Lower lobe of right lung (tissue), 2 donors: ENCODE results near the gene RPS6KB2. TPM values are rescaled to one million over a fixed set of nuclear protein-coding genes. Genes with fewer than 3 reads are reported as not detected.

Experiments
- ATAC-seq, 2 donors: fragments of 200-7000 bp; cut with Tn5 transposase; one replicate each; pipeline ENCODE4 v1.9.1; 2020 to 2022; ENCODE audit warnings: mild to moderate bottlenecking in 2 of 2, moderate library complexity in 2 of 2
- DNase-seq: peaks from one replicate; pipeline ENCODE4 v3.0.0-alpha.2; 2020
- H3K27ac ChIP-seq: fragments of 200-600 bp; one replicate; pipeline ENCODE4 v1.8.0; 2022
- H3K27me3 ChIP-seq: fragments of 200-600 bp; one replicate; pipeline ENCODE4 v1.8.0; 2022; ENCODE audit warnings: low read depth
- H3K36me3 ChIP-seq: fragments of 200-600 bp; one replicate; pipeline ENCODE4 v1.8.0; 2022; ENCODE audit warnings: mild to moderate bottlenecking
- H3K4me1 ChIP-seq: fragments of 200-600 bp; one replicate; pipeline ENCODE4 v1.8.0; 2022
- H3K4me3 ChIP-seq: fragments of 200-600 bp; one replicate; pipeline ENCODE4 v1.8.0; 2022; ENCODE audit warnings: mild to moderate bottlenecking
- H3K9me3 ChIP-seq: fragments of 200-600 bp; one replicate; pipeline ENCODE4 v1.8.0; 2022
- intact Hi-C: fragments of 100-400 bp; cut with DNase I; formaldehyde crosslinking; loops from one replicate; pipeline ENCODE4 v1.11.0; 2022
- total RNA-seq: library from RNA; stranded (reverse); fragmentation: NEBNext Ultra II Directional; extraction: Animal tissue kit (Norgen Biotek cat#: 25700); gene quantifications from one replicate; pipeline ENCODE4 v1.2.1, GENCODE V29; 2021
- TF ChIP-seq, protein P1 (sequence below): fragments of 200-600 bp; IDR thresholded peaks from one replicate; pipeline ENCODE4 v1.8.0; 2022; ENCODE audit warnings: antibody characterized with exemption, mild to moderate bottlenecking
- donor health status: DM: no; HTN: yes; CAD: no; lungs with severe emphysema.

The RPS6KB2 gene
- total RNA-seq, 1 donor from 2014 or later, result 42.1 TPM

DNA sequence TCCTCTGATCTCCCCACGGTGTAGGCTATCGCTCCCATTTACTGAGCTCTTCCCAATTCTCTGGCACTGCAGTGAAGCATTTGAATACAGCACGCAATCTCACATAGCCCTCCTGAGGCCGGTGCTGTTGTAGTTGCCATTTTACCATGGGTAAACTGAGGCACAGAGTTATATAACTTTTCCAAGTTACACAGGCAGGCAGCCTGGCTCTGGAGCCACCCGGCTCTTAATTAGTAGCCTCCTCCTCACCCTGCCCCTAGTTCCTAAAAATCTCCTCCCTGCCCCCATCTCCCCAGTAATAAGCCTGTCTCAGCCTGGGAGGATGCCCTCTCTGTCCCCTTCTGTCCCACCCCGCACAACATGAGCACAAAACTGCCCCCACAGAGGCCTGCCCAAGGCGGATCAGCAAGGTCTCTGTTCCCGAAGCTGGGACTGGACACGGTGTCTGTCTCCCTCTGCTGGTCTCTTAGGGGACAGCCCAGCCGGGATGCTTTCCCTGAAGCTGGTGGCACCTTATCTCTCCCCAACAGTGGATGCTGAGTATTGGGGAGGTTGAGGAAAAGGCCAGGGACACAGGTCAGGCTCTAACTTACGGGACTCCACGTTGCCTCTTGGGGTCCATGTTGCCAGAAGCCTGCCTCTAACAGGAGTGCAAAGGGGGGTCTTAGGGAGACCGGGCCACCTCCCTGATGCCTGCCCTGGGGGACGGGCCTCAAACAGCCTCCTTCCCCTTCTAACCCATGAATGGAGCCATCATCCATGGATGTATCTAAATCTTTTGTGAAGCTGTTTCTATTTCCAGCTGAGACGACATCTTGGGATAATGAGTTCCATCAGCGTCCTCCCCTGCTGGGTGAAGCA lies 45.8 kb upstream of the RPS6KB2 start:
- DNase-seq, result peak; percentile 85
- H3K27me3 ChIP-seq, result no peaks in the 10 kb centered on the region
- H3K9me3 ChIP-seq, result no peaks in the 10 kb centered on the region
- intact Hi-C loops, result no loop called here
- TF ChIP-seq, protein P1, sequence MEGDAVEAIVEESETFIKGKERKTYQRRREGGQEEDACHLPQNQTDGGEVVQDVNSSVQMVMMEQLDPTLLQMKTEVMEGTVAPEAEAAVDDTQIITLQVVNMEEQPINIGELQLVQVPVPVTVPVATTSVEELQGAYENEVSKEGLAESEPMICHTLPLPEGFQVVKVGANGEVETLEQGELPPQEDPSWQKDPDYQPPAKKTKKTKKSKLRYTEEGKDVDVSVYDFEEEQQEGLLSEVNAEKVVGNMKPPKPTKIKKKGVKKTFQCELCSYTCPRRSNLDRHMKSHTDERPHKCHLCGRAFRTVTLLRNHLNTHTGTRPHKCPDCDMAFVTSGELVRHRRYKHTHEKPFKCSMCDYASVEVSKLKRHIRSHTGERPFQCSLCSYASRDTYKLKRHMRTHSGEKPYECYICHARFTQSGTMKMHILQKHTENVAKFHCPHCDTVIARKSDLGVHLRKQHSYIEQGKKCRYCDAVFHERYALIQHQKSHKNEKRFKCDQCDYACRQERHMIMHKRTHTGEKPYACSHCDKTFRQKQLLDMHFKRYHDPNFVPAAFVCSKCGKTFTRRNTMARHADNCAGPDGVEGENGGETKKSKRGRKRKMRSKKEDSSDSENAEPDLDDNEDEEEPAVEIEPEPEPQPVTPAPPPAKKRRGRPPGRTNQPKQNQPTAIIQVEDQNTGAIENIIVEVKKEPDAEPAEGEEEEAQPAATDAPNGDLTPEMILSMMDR, result peak; percentile 96
- no peaks in the 10 kb centered on the region for H3K36me3 ChIP-seq
- no peak overlapping the region for H3K4me3 ChIP-seq
- H3K4me1 ChIP-seq, result peaks cover 21% of the 10 kb centered on the region
- H3K27ac ChIP-seq, result no peak overlapping the region
- peak; percentile 88 to 91 for ATAC-seq

- intact Hi-C loops, result loop anchor here (5.0 kb wide), 1 partner anchor 33 kb away; the partner anchor contains the start of gene POLD4
- H3K27me3 ChIP-seq, result no peaks in the 10 kb centered on the region
- no peak overlapping the region for H3K4me3 ChIP-seq
- peaks cover 21% of the 10 kb centered on the region for H3K4me1 ChIP-seq
- no peak overlapping the region for H3K27ac ChIP-seq
- peak; percentile 4 to 10 for ATAC-seq
- no peaks in the 10 kb centered on the region for H3K36me3 ChIP-seq
- no peaks in the 10 kb centered on the region for H3K9me3 ChIP-seq
- TF ChIP-seq, protein P1, result no peak
- no peak for DNase-seq
Measured at GRCh38 chr11:67384851-67385366, 43.4 kb upstream of the RPS6KB2 start.

DNA sequence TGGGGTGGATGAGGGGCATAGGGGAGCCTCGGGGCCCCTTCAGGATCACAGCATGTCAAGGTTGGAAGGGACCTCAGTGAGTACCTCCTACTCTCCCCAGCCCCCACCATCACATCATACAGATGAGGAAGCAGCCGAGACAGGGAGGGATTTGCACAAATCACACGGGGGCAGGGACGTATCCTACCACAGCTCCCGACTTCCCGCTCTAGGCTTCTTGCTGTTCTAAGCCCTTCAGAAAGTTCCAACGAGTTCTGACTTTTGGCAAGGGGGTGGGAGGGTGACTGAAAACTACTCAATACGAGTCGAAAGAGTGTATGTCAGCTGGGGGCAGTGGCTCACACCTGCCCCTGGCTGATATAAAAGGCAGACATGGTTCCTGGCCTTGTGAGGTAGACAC lies 41.2 kb upstream of the RPS6KB2 start:
- Histone ChIP-seq H3K36me3 (no peaks in the 10 kb centered on the region), H3K4me1 (peaks cover 15% of the 10 kb centered on the region), H3K4me3 (no peak overlapping the region), H3K27ac (no peak overlapping the region), H3K9me3 (no peaks in the 10 kb centered on the region), H3K27me3 (no peaks in the 10 kb centered on the region)
- DNase-seq (no peak), ATAC-seq (no peak)
- TF ChIP-seq, protein P1, result no peak
- intact Hi-C loops, result loop anchor here (5.0 kb wide), 1 partner anchor 35 kb away; the partner anchor contains the start of gene POLD4

GRCh38 chr11:67387518-67387917 lies 40.8 kb upstream of the RPS6KB2 start:
- no peak for DNase-seq
- Histone ChIP-seq H3K27me3 (no peaks in the 10 kb centered on the region), H3K36me3 (no peaks in the 10 kb centered on the region), H3K4me3 (no peak overlapping the region), H3K4me1 (peaks cover 15% of the 10 kb centered on the region), H3K9me3 (no peaks in the 10 kb centered on the region), H3K27ac (no peak overlapping the region)
- ATAC-seq, result no peak
- intact Hi-C loops, result loop anchor here (5.0 kb wide), 1 partner anchor 35 kb away; the partner anchor contains the start of gene POLD4
- TF ChIP-seq, protein P1, result no peak

DNA sequence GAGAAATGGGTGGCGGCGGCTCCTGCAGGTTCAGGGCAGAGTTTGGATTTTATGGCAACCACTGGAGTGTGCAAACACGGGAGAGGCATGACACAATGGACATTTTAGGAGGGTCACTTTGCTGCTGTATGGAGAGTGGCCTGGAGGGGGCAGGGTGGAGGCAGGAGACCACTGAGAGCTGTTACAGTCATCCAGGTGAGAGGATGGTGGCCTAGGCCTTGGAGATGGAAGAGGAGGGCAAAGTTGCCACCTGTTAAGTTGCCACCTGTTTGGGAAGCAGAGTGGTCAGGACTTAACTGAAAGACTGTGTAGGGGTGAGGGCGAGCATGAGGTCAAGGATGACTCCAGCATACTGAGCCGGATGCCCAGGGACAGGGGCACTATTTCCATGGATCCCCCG lies 38.8 kb upstream of the RPS6KB2 start:
- peaks cover 16% of the 10 kb centered on the region for H3K4me1 ChIP-seq
- H3K27me3 ChIP-seq, result no peaks in the 10 kb centered on the region
- H3K4me3 ChIP-seq, result no peak overlapping the region
- intact Hi-C loops, result loop anchor here (5.0 kb wide), 1 partner anchor 37 kb away; the partner anchor contains the start of gene POLD4
- ATAC-seq, result no peak
- no peaks in the 10 kb centered on the region for H3K36me3 ChIP-seq
- no peak overlapping the region for H3K27ac ChIP-seq
- no peak for DNase-seq
- H3K9me3 ChIP-seq, result no peaks in the 10 kb centered on the region
- TF ChIP-seq, protein P1, result peak; percentile 44
